HG02884 (cell line): Measurements from ENCODE around the gene TMOD2.

Experiments used
- ATAC-seq: cut with Tn5 transposase; IDR thresholded peaks from one replicate; pipeline ENCODE4 v1.9.1; 2021; ENCODE audit warnings: mild to moderate bottlenecking, moderate library complexity; ENCODE audit not compliant: unreplicated experiment

The TMOD2 gene

GRCh38 chr15:51849860-51850259, 98.5 kb downstream of the TMOD2 start:
- ATAC-seq: no peak

GRCh38 chr15:51853998-51854397, 102.6 kb downstream of the TMOD2 start:
- ATAC-seq: no peak

GRCh38 chr15:51855612-51856011, 104.2 kb downstream of the TMOD2 start:
- ATAC-seq: no peak

- no peak for ATAC-seq
These were observed 105.5 kb downstream of the TMOD2 start for GRCh38 chr15:51856714-51857380.

GRCh38 chr15:51861557-51862359, 110.4 kb downstream of the TMOD2 start:
- no peak for ATAC-seq

- ATAC-seq: no peak
These were observed 111.7 kb downstream of the TMOD2 start for GRCh38 chr15:51863131-51863530.

- ATAC-seq: no peak
These were observed 113.1 kb downstream of the TMOD2 start for GRCh38 chr15:51864408-51865056.

- ATAC-seq: no peak
These were observed 113.9 kb downstream of the TMOD2 start for GRCh38 chr15:51865317-51865716.
